Subcutaneous abdominal adipose tissue (tissue), 5 donors: Measurements from ENCODE around the gene IL15.
A peak's percentile ranks its signal among the peaks of the same experiment; 100 is the strongest.

Source experiments
- H3K27ac ChIP-seq: one replicate; pipeline ENCODE4 v1.7.0; 2013; ENCODE audit warnings: low read depth, mild to moderate bottlenecking, inconsistent platforms, low read length, moderate library complexity
- H3K27me3 ChIP-seq, 5 donors: one replicate each; pipeline ENCODE4 v1.7.0; 2013; ENCODE audit warnings: low read length in 5 of 5, inconsistent platforms in 1 of 5; ENCODE audit not compliant: control insufficient read depth in 5 of 5, insufficient read depth in 4 of 5
- H3K36me3 ChIP-seq, 5 donors: one replicate each; pipeline ENCODE4 v1.7.0; 2013; ENCODE audit warnings: low read length in 5 of 5; ENCODE audit not compliant: control insufficient read depth in 5 of 5, insufficient read depth in 5 of 5
- H3K4me1 ChIP-seq, 5 donors: one replicate each; pipeline ENCODE4 v1.7.0; 2013; ENCODE audit warnings: low read length in 5 of 5, mild to moderate bottlenecking in 3 of 5, moderate library complexity in 1 of 5; ENCODE audit not compliant: control insufficient read depth in 5 of 5, insufficient read depth in 5 of 5
- H3K4me3 ChIP-seq, 5 donors: one replicate each; pipeline ENCODE4 v1.7.0; 2013; ENCODE audit warnings: low read length in 5 of 5, low read depth in 1 of 5
- H3K9ac ChIP-seq, 5 donors: one replicate each; pipeline ENCODE4 v1.7.0; 2013; ENCODE audit warnings: low read length in 5 of 5, mild to moderate bottlenecking in 4 of 5, moderate library complexity in 3 of 5
- H3K9me3 ChIP-seq, 5 donors: one replicate each; pipeline ENCODE4 v1.7.0; 2013; ENCODE audit warnings: low read length in 5 of 5; ENCODE audit not compliant: control insufficient read depth in 5 of 5
- donor health status: healthy.
- donor health status: healthy.
- donor health status: healthy.
- donor health status: healthy.
- donor health status: healthy.

IL15 gene

DNA sequence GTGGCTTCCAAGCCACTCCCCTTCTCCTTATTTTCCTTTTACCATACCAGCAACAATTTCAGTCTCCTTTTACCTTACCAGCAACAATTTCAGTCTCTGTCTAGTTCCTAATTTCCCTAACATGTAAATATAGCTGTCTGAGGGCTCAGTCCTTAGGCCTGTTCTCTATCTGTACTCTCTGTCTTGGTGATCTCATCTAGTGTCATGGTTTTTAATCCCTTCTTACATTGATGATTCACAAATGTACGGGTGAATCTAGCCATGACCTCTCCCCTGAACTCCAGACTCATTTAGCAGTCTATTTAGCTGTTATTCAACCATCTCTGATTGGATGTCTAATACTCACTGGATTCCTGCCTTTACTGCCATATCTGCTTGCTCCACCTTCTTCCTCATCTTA is 7.2 kb downstream of the IL15 start:
- Histone ChIP-seq H3K4me1 (peaks cover 0 to 15% (median 0%) of the 10 kb centered on the region in 5 donors), H3K9me3 (no peaks in the 10 kb centered on the region), H3K4me3 (no peak overlapping the region), H3K36me3 (no peaks in the 10 kb centered on the region), H3K9ac (no peak overlapping the region), H3K27me3 (no peaks in the 10 kb centered on the region), H3K27ac (no peak overlapping the region)

- no peaks in the 10 kb centered on the region for H3K27me3 ChIP-seq
- H3K9me3 ChIP-seq: no peaks in the 10 kb centered on the region
- H3K4me1 ChIP-seq: peaks cover 0 to 20% (median 0%) of the 10 kb centered on the region in 5 donors
- H3K27ac ChIP-seq: no peak overlapping the region
- no peak overlapping the region for H3K4me3 ChIP-seq
- H3K9ac ChIP-seq: no peak overlapping the region
- no peaks in the 10 kb centered on the region for H3K36me3 ChIP-seq
Observed at GRCh38 chr4:141645611-141646340, 9.4 kb downstream of the IL15 start.

GRCh38 chr4:141646969-141647368 is 10.6 kb downstream of the IL15 start:
- H3K9me3 ChIP-seq: no peaks in the 10 kb centered on the region
- no peak overlapping the region for H3K27ac ChIP-seq
- no peak overlapping the region for H3K4me3 ChIP-seq
- H3K27me3 ChIP-seq: no peaks in the 10 kb centered on the region
- H3K9ac ChIP-seq: no peak overlapping the region
- peaks cover 0 to 20% (median 0%) of the 10 kb centered on the region in 5 donors for H3K4me1 ChIP-seq
- H3K36me3 ChIP-seq: no peaks in the 10 kb centered on the region

GRCh38 chr4:141647966-141648365 is 11.6 kb downstream of the IL15 start:
- Histone ChIP-seq H3K9ac (no peak overlapping the region), H3K36me3 (no peaks in the 10 kb centered on the region), H3K9me3 (no peaks in the 10 kb centered on the region), H3K4me1 (peaks cover 0 to 17% (median 6%) of the 10 kb centered on the region in 5 donors), H3K27me3 (no peaks in the 10 kb centered on the region), H3K27ac (no peak overlapping the region), H3K4me3 (no peak overlapping the region)

GRCh38 chr4:141652161-141652778 is 15.9 kb downstream of the IL15 start:
- H3K4me3 ChIP-seq: no peak overlapping the region
- H3K4me1 ChIP-seq: peaks cover 0 to 19% (median 14%) of the 10 kb centered on the region in 5 donors
- H3K36me3 ChIP-seq: no peaks in the 10 kb centered on the region
- H3K9ac ChIP-seq: peak overlapping the region in 1 of 5 donors; percentile 34
- H3K9me3 ChIP-seq: no peaks in the 10 kb centered on the region
- no peak overlapping the region for H3K27ac ChIP-seq
- no peaks in the 10 kb centered on the region for H3K27me3 ChIP-seq

DNA sequence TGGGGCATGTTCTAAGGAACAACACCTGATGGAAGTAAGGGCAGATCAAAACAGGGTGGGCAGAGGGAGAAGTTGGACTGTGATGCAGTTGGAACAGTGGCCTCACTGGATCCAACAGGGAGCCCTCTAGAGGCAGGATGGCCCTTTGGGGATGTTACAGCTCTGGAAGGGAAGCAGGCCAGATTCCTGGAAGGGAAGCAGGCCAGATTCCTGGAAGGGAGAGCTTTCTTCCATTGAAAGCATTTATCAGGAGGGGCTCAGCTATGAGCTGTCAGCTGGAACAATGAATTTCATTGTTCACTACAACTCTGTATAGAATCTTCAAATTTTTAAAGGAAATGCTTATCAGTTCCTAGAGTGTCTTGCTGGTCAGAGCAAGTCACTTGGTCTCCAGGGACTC is 17.7 kb downstream of the IL15 start:
- H3K27me3 ChIP-seq: no peaks in the 10 kb centered on the region
- H3K9me3 ChIP-seq: no peaks in the 10 kb centered on the region
- no peak overlapping the region for H3K9ac ChIP-seq
- peaks cover 0 to 14% (median 8%) of the 10 kb centered on the region in 5 donors for H3K4me1 ChIP-seq
- H3K27ac ChIP-seq: no peak overlapping the region
- H3K4me3 ChIP-seq: no peak overlapping the region
- no peaks in the 10 kb centered on the region for H3K36me3 ChIP-seq

DNA sequence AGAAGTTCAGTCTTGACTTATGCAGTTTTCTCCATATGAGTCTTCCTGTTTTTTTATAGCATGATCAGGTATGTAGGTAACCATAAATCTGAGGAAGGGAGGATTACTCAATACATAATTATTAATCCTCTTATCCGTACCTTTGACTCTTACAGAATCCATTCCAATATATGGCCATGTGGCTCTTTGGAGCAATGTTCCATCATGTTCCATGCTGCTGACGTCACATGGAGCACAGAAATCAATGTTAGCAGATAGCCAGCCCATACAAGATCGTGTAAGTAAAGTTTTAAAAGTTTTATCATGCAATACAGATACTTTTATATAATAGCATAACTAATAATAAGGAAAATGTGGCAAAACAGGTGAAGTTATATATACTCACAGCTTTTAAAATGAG is 19.6 kb downstream of the IL15 start:
- Histone ChIP-seq H3K9me3 (no peaks in the 10 kb centered on the region), H3K4me1 (peaks cover 0 to 14% (median 7%) of the 10 kb centered on the region in 5 donors), H3K27me3 (no peaks in the 10 kb centered on the region), H3K9ac (no peak overlapping the region), H3K4me3 (no peak overlapping the region), H3K27ac (no peak overlapping the region), H3K36me3 (no peaks in the 10 kb centered on the region)

GRCh38 chr4:141657550-141658250 is 21.3 kb downstream of the IL15 start:
- no peaks in the 10 kb centered on the region for H3K36me3 ChIP-seq
- H3K9me3 ChIP-seq: no peaks in the 10 kb centered on the region
- no peak overlapping the region for H3K27ac ChIP-seq
- peaks cover 0 to 8% (median 3%) of the 10 kb centered on the region in 5 donors for H3K4me1 ChIP-seq
- H3K9ac ChIP-seq: no peak overlapping the region
- H3K4me3 ChIP-seq: no peak overlapping the region
- no peaks in the 10 kb centered on the region for H3K27me3 ChIP-seq

- Histone ChIP-seq H3K4me1 (peaks cover 0 to 8% (median 3%) of the 10 kb centered on the region in 5 donors), H3K27me3 (no peaks in the 10 kb centered on the region), H3K27ac (no peak overlapping the region), H3K4me3 (no peak overlapping the region), H3K9ac (no peak overlapping the region), H3K9me3 (no peaks in the 10 kb centered on the region), H3K36me3 (no peaks in the 10 kb centered on the region)
Observed at GRCh38 chr4:141658309-141658708, 21.9 kb downstream of the IL15 start.

DNA sequence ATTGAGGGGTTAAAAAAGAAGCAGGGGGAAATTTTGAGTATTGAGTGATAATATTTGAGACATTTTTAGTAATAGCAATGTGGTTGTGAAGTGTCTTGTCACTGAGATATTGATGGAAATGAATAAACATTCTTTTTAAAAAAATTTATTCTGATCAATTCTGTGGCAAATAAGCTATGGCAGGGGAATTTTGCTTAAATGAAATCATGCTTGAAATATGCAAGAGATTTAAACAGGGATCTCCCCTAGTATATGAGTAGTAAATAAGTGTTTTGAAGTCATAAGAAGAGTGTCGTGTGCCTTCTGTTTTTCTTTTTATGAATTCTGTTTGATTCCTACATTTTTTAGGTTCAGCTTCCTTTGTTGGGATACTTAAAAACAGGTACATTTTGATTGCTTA is 23.2 kb downstream of the IL15 start:
- Histone ChIP-seq H3K4me1 (no peaks in the 10 kb centered on the region), H3K9ac (no peak overlapping the region), H3K27ac (no peak overlapping the region), H3K4me3 (no peak overlapping the region), H3K9me3 (no peaks in the 10 kb centered on the region), H3K27me3 (no peaks in the 10 kb centered on the region), H3K36me3 (no peaks in the 10 kb centered on the region)
